Fibroblast of lung (primary cell): ENCODE measurements around the gene MCRIP1. TPM values are rescaled to one million over a fixed set of nuclear protein-coding genes. Genes with fewer than 3 reads are reported as not detected.

Experiments used
- DNase-seq, 2 donors: peaks; one replicate each; pipeline versions ENCODE4 v3.0.0 to v3.0.0-alpha.2; 2010; ENCODE audit warnings: low read depth in 2 of 2
- H2AFZ ChIP-seq: 2 replicates; pipeline ENCODE4 v1.5.1; 2012; ENCODE audit warnings: low read length, control low read depth, inconsistent platforms
- H3K27ac ChIP-seq: 2 replicates; pipeline ENCODE4 v1.5.1; 2011; ENCODE audit warnings: low read length, control low read depth; ENCODE audit not compliant: insufficient read depth
- H3K27me3 ChIP-seq: 2 replicates; pipeline ENCODE4 v1.5.1; 2011; ENCODE audit warnings: mild to moderate bottlenecking, low read length; ENCODE audit not compliant: control insufficient read depth, insufficient read depth
- H3K36me3 ChIP-seq: 2 replicates; pipeline ENCODE4 v1.5.1; 2011; ENCODE audit warnings: low read length; ENCODE audit not compliant: control insufficient read depth, insufficient read depth
- H3K4me1 ChIP-seq: 2 replicates; pipeline ENCODE4 v1.5.1; 2011; ENCODE audit warnings: low read length; ENCODE audit not compliant: control insufficient read depth, insufficient read depth; ENCODE audit errors: extremely low read depth
- H3K4me2 ChIP-seq: 2 replicates; pipeline ENCODE4 v1.5.1; 2011; ENCODE audit warnings: low read length, control low read depth; ENCODE audit not compliant: insufficient read depth; ENCODE audit errors: extremely low read depth
- H3K4me3 ChIP-seq, 4 experiments: fragments of 200-600 bp in 1 of 4; sonication (generic) in 1 of 4; replicated peaks in 1 of 4; 2 replicates each; pipeline ENCODE4 v1.5.1; 2011 to 2016; ENCODE audit warnings: low read length in 4 of 4, low read depth in 3 of 4, mild to moderate bottlenecking in 3 of 4, control low read depth in 2 of 4, inconsistent platforms in 1 of 4, mixed read lengths in 1 of 4; ENCODE audit not compliant: insufficient read depth in 1 of 4; ENCODE audit errors: control extremely low read depth in 1 of 4
- H3K79me2 ChIP-seq: 2 replicates; pipeline ENCODE4 v1.5.1; 2012; ENCODE audit warnings: mild to moderate bottlenecking, low read length, inconsistent platforms; ENCODE audit not compliant: control insufficient read depth, insufficient read depth
- H3K9ac ChIP-seq: 2 replicates; pipeline ENCODE4 v1.5.1; 2011; ENCODE audit warnings: mild to moderate bottlenecking, low read length, control low read depth; ENCODE audit not compliant: insufficient read depth
- H3K9me3 ChIP-seq: 2 replicates; pipeline ENCODE4 v1.5.1; 2012; ENCODE audit warnings: low read depth, low read length; ENCODE audit not compliant: control insufficient read depth, insufficient read depth
- H4K20me1 ChIP-seq: 2 replicates; pipeline ENCODE4 v1.5.1; 2011; ENCODE audit warnings: low read length; ENCODE audit not compliant: control insufficient read depth, insufficient read depth; ENCODE audit errors: extremely low read depth
- CTCF ChIP-seq, 2 donors: IDR thresholded peaks in 1 of 2; conservative IDR thresholded peaks in 1 of 2; 1 replicate in 1 of 2; 2 replicates in 1 of 2; pipeline ENCODE4 v1.5.1; 2011 to 2012; ENCODE audit warnings: low read length in 2 of 2, control low read depth in 1 of 2, inconsistent platforms in 1 of 2, low read depth in 1 of 2, mild to moderate bottlenecking in 1 of 2
- EZH2 ChIP-seq: IDR thresholded peaks from 2 replicates; pipeline ENCODE4 v1.5.1; 2012; ENCODE audit warnings: low read length, control low read depth, mild to moderate bottlenecking; ENCODE audit errors: missing control alignments
- polyA plus RNA-seq, 2 donors: library from polyadenylated mRNA; depleted of rRNA in 1 of 2; stranded (reverse) in 1 of 2; unstranded in 1 of 2; fragments of >200 nt; gene quantifications; 2 replicates each; pipeline ENCODE4 v1.2.1, GENCODE V29; 2011 to 2012; ENCODE audit warnings: missing spikeins in 1 of 2
- total RNA-seq: library from RNA; depleted of rRNA; stranded (reverse); fragments of >200 nt; gene quantifications from 2 replicates; pipeline ENCODE4 v1.2.1, GENCODE V29; 2014

The MCRIP1 gene
- total and polyA plus RNA-seq, 2 donors (not counting 1 experiment from before 2014, with no cell fraction given): 37.6 to 108 TPM

- H4K20me1 ChIP-seq: no peaks in the 10 kb centered on the region
- DNase-seq: no peak
- no peaks in the 10 kb centered on the region for H3K9me3 ChIP-seq
- H3K27me3 ChIP-seq: no peaks in the 10 kb centered on the region
- H3K27ac ChIP-seq: no peak overlapping the region
- no peaks in the 10 kb centered on the region for H3K4me1 ChIP-seq
- no peak overlapping the region for H3K4me2 ChIP-seq
- TF ChIP-seq EZH2 (no peak), CTCF (conservative IDR thresholded peaks at IDR 0.05 in 1 of 2, IDR thresholded peaks at IDR 0.05 in 1 of 2; ENCODE audit: low read depth in 1 of 2, low read length in 2 of 2) (no peak)
- H3K4me3 ChIP-seq: no peak overlapping the region
- no peak overlapping the region for H2AFZ ChIP-seq
- H3K36me3 ChIP-seq: peaks cover 48% of the 10 kb centered on the region
- H3K9ac ChIP-seq: no peak overlapping the region
- H3K79me2 ChIP-seq: no peaks in the 10 kb centered on the region
Measured at GRCh38 chr17:81845361-81845760, 12.3 kb upstream of the MCRIP1 start.

- no peaks in the 10 kb centered on the region for H3K27me3 ChIP-seq
- H3K4me3 ChIP-seq: no peak overlapping the region
- no peaks in the 10 kb centered on the region for H3K9me3 ChIP-seq
- no peak for TF ChIP-seq CTCF (conservative IDR thresholded peaks at IDR 0.05 in 1 of 2, IDR thresholded peaks at IDR 0.05 in 1 of 2; ENCODE audit: low read depth in 1 of 2, low read length in 2 of 2)
- TF ChIP-seq EZH2: no peak
- H4K20me1 ChIP-seq: no peaks in the 10 kb centered on the region
- H3K4me2 ChIP-seq: no peak overlapping the region
- H3K4me1 ChIP-seq: no peaks in the 10 kb centered on the region
- H3K36me3 ChIP-seq: peaks cover 47% of the 10 kb centered on the region
- DNase-seq: no peak
- no peaks in the 10 kb centered on the region for H3K79me2 ChIP-seq
- no peak overlapping the region for H3K27ac ChIP-seq
- no peak overlapping the region for H2AFZ ChIP-seq
- no peak overlapping the region for H3K9ac ChIP-seq
Measured at GRCh38 chr17:81844887-81845286, 11.8 kb upstream of the MCRIP1 start.

- TF ChIP-seq EZH2: no peak
- no peak for TF ChIP-seq CTCF (conservative IDR thresholded peaks at IDR 0.05 in 1 of 2, IDR thresholded peaks at IDR 0.05 in 1 of 2; ENCODE audit: low read depth in 1 of 2, low read length in 2 of 2)
- no peaks in the 10 kb centered on the region for H3K27me3 ChIP-seq
- H3K36me3 ChIP-seq: peaks cover 45% of the 10 kb centered on the region
- no peak overlapping the region for H3K9ac ChIP-seq
- no peak for DNase-seq
- H3K4me1 ChIP-seq: no peaks in the 10 kb centered on the region
- no peaks in the 10 kb centered on the region for H3K9me3 ChIP-seq
- no peak overlapping the region for H2AFZ ChIP-seq
- H3K4me2 ChIP-seq: no peak overlapping the region
- no peaks in the 10 kb centered on the region for H3K79me2 ChIP-seq
- H3K27ac ChIP-seq: no peak overlapping the region
- H4K20me1 ChIP-seq: no peaks in the 10 kb centered on the region
- no peak overlapping the region for H3K4me3 ChIP-seq
Measured at GRCh38 chr17:81844327-81844851, 11.3 kb upstream of the MCRIP1 start.
